H1 (cell line): ENCODE results near the gene GRIN3A. TPM values are rescaled to one million over a fixed set of nuclear protein-coding genes. Genes with fewer than 3 reads are reported as not detected.

Experiments used
- CTCF ChIA-PET: fragments of 300-600 bp; sonication (Branson Sonifier 250); formaldehyde crosslinking; loops from one replicate; lab custom pipeline; 2021; ENCODE audit not compliant: partially characterized antibody; lab: Charles Lee
- POLR2A ChIA-PET: fragments of 300-600 bp; sonication (Branson Sonifier 250); formaldehyde crosslinking; loops from one replicate; lab custom pipeline; 2021; ENCODE audit warnings: inconsistent platforms; ENCODE audit not compliant: partially characterized antibody; lab: Charles Lee
- DNase-seq, 2 experiments: peaks; one replicate each; pipeline versions ENCODE4 v3.0.0 to v3.0.0-alpha.2; 2010 to 2022; ENCODE audit warnings: low spot score in 2 of 2, low read depth in 1 of 2, mixed read lengths in 1 of 2
- FAIRE-seq: peaks from 2 replicates; lab custom pipeline; 2011; peaks lifted over from hg19 to GRCh38; lab: Jason Lieb, UNC
- H2AFZ ChIP-seq: 2 replicates; pipeline ENCODE4 v1.8.1; 2012; ENCODE audit warnings: low read length, inconsistent platforms
- H2AK5ac ChIP-seq: 2 replicates; pipeline ENCODE4 v1.6.1; 2013; ENCODE audit warnings: low read depth, low read length
- H2BK120ac ChIP-seq: replicated peaks from 2 replicates; pipeline ENCODE3; 2013; ENCODE audit warnings: low read depth, low read length, inconsistent platforms
- H2BK12ac ChIP-seq: 2 replicates; pipeline ENCODE4 v1.6.1; 2013; ENCODE audit warnings: low read depth, low read length
- H2BK15ac ChIP-seq: 2 replicates; pipeline ENCODE4 v1.6.1; 2013; ENCODE audit warnings: low read length
- H2BK20ac ChIP-seq: 2 replicates; pipeline ENCODE4 v1.6.1; 2013; ENCODE audit warnings: low read length
- H2BK5ac ChIP-seq: 2 replicates; pipeline ENCODE4 v1.6.1; 2013; ENCODE audit warnings: low read depth, low read length
- H3K14ac ChIP-seq: 2 replicates; pipeline ENCODE4 v1.6.1; 2013; ENCODE audit warnings: inconsistent platforms; ENCODE audit not compliant: insufficient read length
- H3K18ac ChIP-seq: 2 replicates; pipeline ENCODE4 v1.6.1; 2013; ENCODE audit warnings: low read length; ENCODE audit errors: extremely low read depth
- H3K23ac ChIP-seq: 2 replicates; pipeline ENCODE4 v1.6.1; 2013; ENCODE audit warnings: inconsistent platforms; ENCODE audit not compliant: insufficient read length
- H3K23me2 ChIP-seq: 2 replicates; pipeline ENCODE4 v1.6.1; 2013; ENCODE audit warnings: low read depth, low read length
- H3K27ac ChIP-seq: 2 replicates; pipeline ENCODE4 v1.6.1; 2011; ENCODE audit warnings: low read depth, low read length, inconsistent platforms
- H3K27me3 ChIP-seq, 4 experiments: replicated peaks in 1 of 4; 1 replicate in 1 of 4; 2 replicates in 3 of 4; pipeline versions ENCODE4 v1.6.1 to v1.8.1; 2011 to 2013; ENCODE audit warnings: low read length in 3 of 4, mild to moderate bottlenecking in 3 of 4, inconsistent platforms in 2 of 4, mixed read lengths in 2 of 4, moderate library complexity in 1 of 4; ENCODE audit not compliant: control insufficient read depth in 3 of 4, insufficient read depth in 3 of 4; ENCODE audit errors: extremely low read depth in 1 of 4
- H3K36me3 ChIP-seq, 4 experiments: 2 replicates each; pipeline versions ENCODE4 v1.6.1 to v1.8.1; 2011 to 2013; ENCODE audit warnings: mild to moderate bottlenecking in 4 of 4, low read length in 3 of 4, moderate library complexity in 2 of 4, control low read depth in 1 of 4, inconsistent platforms in 1 of 4; ENCODE audit not compliant: insufficient read depth in 4 of 4, control insufficient read depth in 2 of 4
- H3K4ac ChIP-seq: replicated peaks from 2 replicates; pipeline ENCODE3; 2013; ENCODE audit warnings: low read length, low read depth, mixed read lengths, inconsistent platforms; ENCODE audit not compliant: insufficient read length
- H3K4me1 ChIP-seq, 4 experiments: replicated peaks in 1 of 4; 1 replicate in 1 of 4; 2 replicates in 3 of 4; pipeline versions ENCODE4 v1.6.1 to v1.8.1; 2011 to 2013; ENCODE audit warnings: low read length in 3 of 4, inconsistent platforms in 2 of 4, mixed read lengths in 1 of 4; ENCODE audit not compliant: insufficient read depth in 4 of 4, control insufficient read depth in 3 of 4
- H3K4me2 ChIP-seq, 2 experiments: 2 replicates each; pipeline versions ENCODE4 v1.6.1 to v1.8.1; 2011 to 2013; ENCODE audit warnings: low read depth in 2 of 2, low read length in 2 of 2, control low read depth in 1 of 2, inconsistent platforms in 1 of 2, mild to moderate bottlenecking in 1 of 2; ENCODE audit not compliant: insufficient read depth in 1 of 2
- H3K4me3 ChIP-seq, 4 experiments: fragments of 200-600, 300-600 bp in 1 of 4; sonication (generic), shearing (Covaris generic), sonication (Bioruptor Twin) in 1 of 4; 2 replicates each; pipeline versions ENCODE4 v1.5.1 to v1.8.1; 2011 to 2016; ENCODE audit warnings: low read length in 4 of 4, low read depth in 3 of 4, control low read depth in 2 of 4, inconsistent platforms in 2 of 4, mild to moderate bottlenecking in 2 of 4, mixed read lengths in 1 of 4, moderate library complexity in 1 of 4; ENCODE audit not compliant: insufficient read depth in 2 of 4; ENCODE audit errors: extremely low read depth in 1 of 4
- H3K56ac ChIP-seq: replicated peaks from 2 replicates; pipeline ENCODE3; 2013; ENCODE audit warnings: low read depth, mild to moderate bottlenecking, mixed read lengths, low read length, inconsistent platforms; ENCODE audit not compliant: insufficient read length
- H3K79me1 ChIP-seq: 2 replicates; pipeline ENCODE4 v1.6.1; 2013; ENCODE audit warnings: low read depth, low read length, control low read depth
- H3K79me2 ChIP-seq, 2 experiments: 2 replicates each; pipeline versions ENCODE4 v1.6.1 to v1.8.1; 2012 to 2013; ENCODE audit warnings: low read length in 2 of 2, mild to moderate bottlenecking in 2 of 2, inconsistent platforms in 1 of 2; ENCODE audit not compliant: insufficient read depth in 2 of 2, control insufficient read depth in 1 of 2
- H3K9ac ChIP-seq, 4 experiments: replicated peaks in 1 of 4; 1 replicate in 1 of 4; 2 replicates in 3 of 4; pipeline versions ENCODE4 v1.6.1 to v1.8.1; 2011 to 2013; ENCODE audit warnings: low read depth in 3 of 4, low read length in 3 of 4, control low read depth in 2 of 4, mild to moderate bottlenecking in 2 of 4, moderate library complexity in 2 of 4, inconsistent platforms in 1 of 4; ENCODE audit errors: extremely low read depth in 1 of 4
- H3K9me3 ChIP-seq, 2 experiments: 2 replicates each; pipeline versions ENCODE4 v1.6.1 to v1.8.1; 2012 to 2013; ENCODE audit warnings: mild to moderate bottlenecking in 2 of 2, moderate library complexity in 2 of 2, control low read depth in 1 of 2, inconsistent platforms in 1 of 2, low read depth in 1 of 2, low read length in 1 of 2, mixed read lengths in 1 of 2; ENCODE audit not compliant: insufficient read depth in 2 of 2
- H4K20me1 ChIP-seq, 2 experiments: replicated peaks in 1 of 2; 2 replicates each; pipeline versions ENCODE3 to v1.8.1; 2011 to 2013; ENCODE audit warnings: inconsistent platforms in 2 of 2, low read length in 2 of 2, mild to moderate bottlenecking in 1 of 2; ENCODE audit not compliant: insufficient read depth in 2 of 2, control insufficient read depth in 1 of 2
- H4K5ac ChIP-seq: 2 replicates; pipeline ENCODE4 v1.6.1; 2013; ENCODE audit warnings: low read length, low read depth, mixed read lengths, inconsistent platforms; ENCODE audit not compliant: insufficient read length
- H4K8ac ChIP-seq: 2 replicates; pipeline ENCODE4 v1.8.0; 2013; ENCODE audit warnings: mild to moderate bottlenecking, moderate library complexity, low read length, inconsistent platforms; ENCODE audit not compliant: insufficient read depth; ENCODE audit errors: extremely low read depth
- H4K91ac ChIP-seq: replicated peaks from 2 replicates; pipeline ENCODE3; 2013; ENCODE audit warnings: low read length, mixed read lengths, inconsistent platforms; ENCODE audit not compliant: insufficient read length
- CTBP2 ChIP-seq: IDR thresholded peaks from 2 replicates; pipeline ENCODE4 v1.7.0; 2011; ENCODE audit warnings: borderline replicate concordance, mild to moderate bottlenecking, moderate library complexity, mixed read lengths, low read length; ENCODE audit not compliant: insufficient read depth, insufficient read length
- CTCF ChIP-seq, 3 experiments: IDR thresholded peaks; 1 replicate in 2 of 3; 2 replicates in 1 of 3; pipeline versions ENCODE4 v1.5.1 to v1.6.1; 2011; ENCODE audit warnings: low read length in 3 of 3, mild to moderate bottlenecking in 3 of 3, inconsistent platforms in 2 of 3, low read depth in 1 of 3, moderate library complexity in 1 of 3; ENCODE audit not compliant: insufficient read depth in 1 of 3; ENCODE audit errors: control extremely low read depth in 1 of 3
- EZH2 ChIP-seq: fragments of 200-600 bp; sonication (generic); IDR thresholded peaks from 2 replicates; pipeline ENCODE4 v1.7.1; 2012; ENCODE audit warnings: low read depth, mild to moderate bottlenecking, moderate library complexity, low read length, inconsistent platforms; ENCODE audit not compliant: severe bottlenecking
- KDM5A ChIP-seq: fragments of 200-600 bp; IDR thresholded peaks from 2 replicates; pipeline ENCODE4 v1.7.1; 2012; ENCODE audit warnings: mild to moderate bottlenecking, low read length, inconsistent platforms, mixed read lengths
- MAX ChIP-seq: IDR thresholded peaks from 2 replicates; pipeline ENCODE4 v1.6.1; 2012; ENCODE audit warnings: inconsistent platforms
- POLR2A ChIP-seq, 2 experiments: IDR thresholded peaks; 1 replicate in 1 of 2; 2 replicates in 1 of 2; pipeline ENCODE4 v1.6.1; 2011; ENCODE audit warnings: low read depth in 2 of 2, low read length in 2 of 2, mild to moderate bottlenecking in 2 of 2; ENCODE audit errors: control extremely low read depth in 1 of 2
- SP2 ChIP-seq: IDR thresholded peaks from 2 replicates; pipeline ENCODE4 v1.6.1; 2012; ENCODE audit warnings: mild to moderate bottlenecking, low read length, inconsistent platforms
- TAF7 ChIP-seq: optimal IDR thresholded peaks from 2 replicates; pipeline ENCODE3; 2011; ENCODE audit warnings: low read depth, mild to moderate bottlenecking, inconsistent platforms, low read length, moderate library complexity, borderline replicate concordance
- USF2 ChIP-seq: IDR thresholded peaks from 2 replicates; pipeline ENCODE4 v1.6.1; 2011; ENCODE audit warnings: low read length, improper control_type of control experiment
- YY1 ChIP-seq: IDR thresholded peaks from 2 replicates; pipeline ENCODE4 v1.6.1; 2011; ENCODE audit warnings: low read depth, mild to moderate bottlenecking, low read length
- ZNF274 ChIP-seq: IDR thresholded peaks from 2 replicates; pipeline ENCODE4 v1.7.0; 2012; ENCODE audit warnings: low read length, borderline replicate concordance; ENCODE audit errors: extremely low read depth
- WGBS, 2 experiments: shearing (Covaris generic) in 1 of 2; methylation state at CpG; one replicate each; pipeline versions ENCODE4 v1.1.6 to v1.1.7; 2013 to 2015; ENCODE audit warnings: low lambda C conversion rate in 2 of 2, mixed read lengths in 2 of 2, inconsistent platforms in 1 of 2, low coverage in 1 of 2, missing lambda C conversion rate in 1 of 2; ENCODE audit not compliant: insufficient replicate concordance in 2 of 2, insufficient coverage in 1 of 2, insufficient read length in 1 of 2; ENCODE audit errors: extremely low coverage in 1 of 2, missing lambda C conversion rate in 1 of 2; 5-methylcytosine and 5-hydroxymethylcytosine counted together
- polyA plus RNA-seq, 7 experiments: library from polyadenylated mRNA; depleted of rRNA in 3 of 7; stranded (reverse) in 5 of 7; unstranded in 2 of 7; fragments of >200 nt in 5 of 7; fragments of 200-250 nt in 2 of 7; gene quantifications; 1 replicate in 5 of 7; 2 replicates in 1 of 7; 4 replicates in 1 of 7; pipeline versions ENCODE4 v1.2.1 to v1.2.3, GENCODE V29; 2011 to 2013; ENCODE audit warnings: missing spikeins in 2 of 7, mixed read lengths in 2 of 7
- total RNA-seq: library from RNA; stranded (reverse); fragmentation: NEBNext Ultra II Directional; extraction: Animal tissue kit (Norgen Biotek cat#: 25700); gene quantifications from 2 replicates; pipeline ENCODE4 v1.2.1, GENCODE V29; 2021

The GRIN3A gene
- total and polyA plus RNA-seq, 2 of the 8 experiments (the other 6 are each of a cell fraction or from before 2014, with no cell fraction given) = 0.04 TPM; not detected in 1

GRCh38 chr9:101650142-101650541 is 88.3 kb downstream of the GRIN3A start:
- Histone ChIP-seq H3K4ac (no peak overlapping the region), H2BK15ac (no peak overlapping the region), H2BK5ac (no peak overlapping the region), H3K27ac (no peak overlapping the region), H3K36me3 (no peaks in the 10 kb centered on the region), H2AFZ (0 out of 2 replicates have a peak overlapping the region, but pooled peaks have one; percentile 61), H3K4me1 (no peaks in the 10 kb centered on the region), H2AK5ac (no peak overlapping the region), H3K9me3 (no peaks in the 10 kb centered on the region), H4K8ac (no peak overlapping the region), H4K91ac (no peak overlapping the region), H3K27me3 (no peaks in the 10 kb centered on the region), H4K20me1 (no peaks in the 10 kb centered on the region), H2BK20ac (no peak overlapping the region), H3K4me2 (no peak overlapping the region), H3K56ac (no peak overlapping the region), H2BK12ac (no peak overlapping the region), H3K9ac (no peak overlapping the region), H3K4me3 (no peak overlapping the region), H3K79me1 (no peaks in the 10 kb centered on the region), H3K23ac (no peak overlapping the region), H2BK120ac (no peak overlapping the region), H4K5ac (no peak overlapping the region), H3K18ac (no peak overlapping the region), H3K14ac (no peak overlapping the region), H3K79me2 (no peaks in the 10 kb centered on the region), H3K23me2 (no peaks in the 10 kb centered on the region)
- no peak for DNase-seq
- CTCF ChIA-PET = no interaction called here
- FAIRE-seq = no peak
- POLR2A ChIA-PET = no interaction called here
- 90% methylated on average over 1 of the region's 1 CpG; no CpG with 5 or more reads in 1 of the 2 experiments for WGBS, 2 experiments
- TF ChIP-seq SP2 = no peak
- no peak for TF ChIP-seq CTBP2
- TF ChIP-seq USF2 = no peak
- TF ChIP-seq MAX = no peak
- no peak for TF ChIP-seq ZNF274
- TF ChIP-seq KDM5A = no peak
- TF ChIP-seq TAF7 = no peak
- no peak for TF ChIP-seq EZH2
- no peak for TF ChIP-seq POLR2A (IDR thresholded peaks at IDR 0.05; ENCODE audit: control extremely low read depth in 1 of 2, low read depth in 2 of 2, low read length in 2 of 2)
- no peak for TF ChIP-seq CTCF (IDR thresholded peaks at IDR 0.05; ENCODE audit: control extremely low read depth in 1 of 3, insufficient read depth in 1 of 3, low read depth in 1 of 3, low read length in 3 of 3)
- no peak for TF ChIP-seq YY1
